Endothelial cell of umbilical vein (primary cell): Measurements from ENCODE around the gene RGS2. TPM values are rescaled to one million over a fixed set of nuclear protein-coding genes. Genes with fewer than 3 reads are reported as not detected.
A peak's percentile ranks its signal among the peaks of the same experiment; 100 is the strongest.

Experiments used
- BruUV-seq: library from RNA; stranded (reverse); fragments of 400-500 nt; replicated peaks from 2 replicates; lab custom pipeline; 2021; lab: Mats Ljungman, UMichigan
- CTCF ChIA-PET: fragments of 300-600, 350-600 bp; sonication (Branson Sonifier 250); formaldehyde crosslinking; loops from one replicate; lab custom pipeline; 2021; ENCODE audit warnings: antibody characterized with exemption, inconsistent platforms; lab: Charles Lee
- POLR2A ChIA-PET: fragments of 300-600, 350-600 bp; sonication (Branson Sonifier 250); formaldehyde crosslinking; loops from one replicate; lab custom pipeline; 2021; ENCODE audit warnings: antibody characterized with exemption, inconsistent platforms; lab: Charles Lee
- DNase-seq: peaks from one replicate; pipeline ENCODE4 v3.0.0-alpha.2; 2011; ENCODE audit warnings: low read depth, low spot score
- FAIRE-seq: peaks from 2 replicates; lab custom pipeline; 2011; peaks lifted over from hg19 to GRCh38; lab: Jason Lieb, UNC
- H2AFZ ChIP-seq: 2 replicates; pipeline ENCODE4 v1.6.0; 2012; ENCODE audit warnings: low read depth, low read length, control low read depth, inconsistent platforms
- H3K27ac ChIP-seq: 2 replicates; pipeline ENCODE4 v1.5.1; 2011; ENCODE audit warnings: low read depth, mild to moderate bottlenecking, control low read depth, low read length, moderate library complexity; ENCODE audit not compliant: insufficient read depth
- H3K27me3 ChIP-seq, 2 experiments: 2 replicates each; pipeline versions ENCODE4 v1.6.0 to v1.6.1; 2011; ENCODE audit warnings: low read length in 2 of 2, mixed read lengths in 1 of 2; ENCODE audit not compliant: control insufficient read depth in 2 of 2, insufficient read depth in 2 of 2
- H3K36me3 ChIP-seq, 2 experiments: 2 replicates in 1 of 2; 3 replicates in 1 of 2; pipeline ENCODE4 v1.5.1; 2011; ENCODE audit warnings: low read length in 2 of 2, mild to moderate bottlenecking in 1 of 2, moderate library complexity in 1 of 2; ENCODE audit not compliant: control insufficient read depth in 2 of 2, insufficient read depth in 2 of 2; ENCODE audit errors: extremely low read depth in 1 of 2
- H3K4me1 ChIP-seq: 3 replicates; pipeline ENCODE4 v1.5.1; 2011; ENCODE audit warnings: mild to moderate bottlenecking, low read length; ENCODE audit not compliant: control insufficient read depth, insufficient read depth; ENCODE audit errors: extremely low read depth
- H3K4me2 ChIP-seq: 2 replicates; pipeline ENCODE4 v1.6.1; 2011; ENCODE audit warnings: low read length, control low read depth, mixed read lengths; ENCODE audit not compliant: insufficient read depth
- H3K4me3 ChIP-seq, 3 experiments: fragments of 200-600 bp in 1 of 3; sonication (generic), shearing (Covaris generic) in 1 of 3; replicated peaks in 1 of 3; 2 replicates each; pipeline ENCODE4 v1.5.1; 2011 to 2016; ENCODE audit warnings: control low read depth in 3 of 3, low read length in 3 of 3, mild to moderate bottlenecking in 2 of 3, inconsistent platforms in 1 of 3, low read depth in 1 of 3, moderate library complexity in 1 of 3; ENCODE audit not compliant: insufficient read depth in 1 of 3
- H3K79me2 ChIP-seq: 2 replicates; pipeline ENCODE4 v1.6.0; 2012; ENCODE audit warnings: low read length, inconsistent platforms; ENCODE audit not compliant: control insufficient read depth, insufficient read depth
- H3K9ac ChIP-seq: replicated peaks from 2 replicates; pipeline ENCODE3; 2011; ENCODE audit warnings: low read length, control low read depth; ENCODE audit not compliant: insufficient read depth; ENCODE audit errors: extremely low read depth
- H3K9me1 ChIP-seq: replicated peaks from 3 replicates; pipeline ENCODE4 v1.6.0; 2011; ENCODE audit warnings: mild to moderate bottlenecking, low read length; ENCODE audit not compliant: control insufficient read depth, insufficient read depth; ENCODE audit errors: extremely low read depth
- H3K9me3 ChIP-seq: replicated peaks from 2 replicates; pipeline ENCODE4 v1.5.1; 2012; ENCODE audit warnings: low read length, inconsistent platforms; ENCODE audit not compliant: control insufficient read depth, insufficient read depth
- H4K20me1 ChIP-seq: replicated peaks from 2 replicates; pipeline ENCODE3; 2011; ENCODE audit warnings: mild to moderate bottlenecking, low read length; ENCODE audit not compliant: control insufficient read depth, insufficient read depth; ENCODE audit errors: extremely low read depth
- CTCF ChIP-seq, 2 donors: IDR thresholded peaks; 1 replicate in 1 of 2; 2 replicates in 1 of 2; pipeline ENCODE4 v1.5.1; 2011; ENCODE audit warnings: low read length in 2 of 2, mild to moderate bottlenecking in 2 of 2, moderate library complexity in 2 of 2, control low read depth in 1 of 2, inconsistent platforms in 1 of 2, low read depth in 1 of 2; ENCODE audit not compliant: insufficient read depth in 1 of 2; ENCODE audit errors: extremely low read depth in 1 of 2
- EZH2 ChIP-seq: IDR thresholded peaks from 2 replicates; pipeline ENCODE4 v1.6.1; 2012; ENCODE audit warnings: borderline replicate concordance, low read depth, mild to moderate bottlenecking, moderate library complexity, low read length, inconsistent platforms; ENCODE audit not compliant: severe bottlenecking
- FOS ChIP-seq: IDR thresholded peaks from 2 replicates; pipeline ENCODE4 v1.6.1; 2011; ENCODE audit warnings: mild to moderate bottlenecking, low read length, moderate library complexity, borderline replicate concordance; ENCODE audit not compliant: insufficient read depth
- GATA2 ChIP-seq: IDR thresholded peaks from 2 replicates; pipeline ENCODE4 v1.7.0; 2011; ENCODE audit warnings: low read depth, mild to moderate bottlenecking, moderate library complexity, mixed read lengths, low read length; ENCODE audit not compliant: insufficient read length, insufficient read depth
- JUN ChIP-seq: IDR thresholded peaks from 2 replicates; pipeline ENCODE4 v1.6.1; 2011; ENCODE audit warnings: borderline replicate concordance, low read depth; ENCODE audit not compliant: insufficient read length, insufficient read depth
- MAX ChIP-seq: IDR thresholded peaks from 2 replicates; pipeline ENCODE4 v1.6.1; 2011; ENCODE audit not compliant: insufficient read depth, insufficient read length
- MYC ChIP-seq: IDR thresholded peaks from one replicate; pipeline ENCODE4 v1.6.1; 2011; ENCODE audit warnings: mild to moderate bottlenecking, low read depth, low read length
- POLR2AphosphoS5 ChIP-seq: IDR thresholded peaks from 2 replicates; pipeline ENCODE4 v1.6.1; 2012; ENCODE audit warnings: low read depth, mild to moderate bottlenecking, control low read depth, low read length, moderate library complexity; ENCODE audit not compliant: insufficient read depth
- dilution Hi-C: fragments of 300-500 bp; cut with MboI; formaldehyde crosslinking; loops from one replicate; pipeline ENCODE4 v1.15.0; 2019; ENCODE audit warnings: low sequenced_read_pairs; ENCODE audit not compliant: extremely low pct_ligation_motif_present
- intact Hi-C: fragments of 100-400 bp; cut with micrococcal nuclease; formaldehyde crosslinking; loops from one replicate; pipeline ENCODE4 v1.10.0; 2022
- polyA plus RNA-seq, 4 experiments: library from polyadenylated mRNA; depleted of rRNA in 3 of 4; stranded (reverse) in 3 of 4; unstranded in 1 of 4; fragments of >200 nt; gene quantifications; 2 replicates each; pipeline versions ENCODE4 v1.2.1 to v1.2.3, GENCODE V29; 2011 to 2012; ENCODE audit warnings: missing spikeins in 1 of 4
- total RNA-seq: library from RNA; stranded (reverse); gene quantifications from 2 replicates; pipeline ENCODE4 v1.2.3, GENCODE V29; 2021

RGS2 gene
- total and polyA plus RNA-seq, 2 donors (not counting 3 experiments of a cell fraction or from before 2014, with no cell fraction given): 6.1 to 9.1 TPM

GRCh38 chr1:192824511-192824910 lies 15.7 kb downstream of the RGS2 start:
- dilution Hi-C loops: loop anchor here (25.0 kb wide), 2 partner anchors 188 to 337 kb away; no protein-coding TSS in a partner anchor
- no peak overlapping the region for H3K27ac ChIP-seq
- intact Hi-C loops: no loop called here
- CTCF ChIA-PET: interaction anchor here (0.9 kb wide), 1 partner anchor 17 kb away, joined by 3 read pairs; no protein-coding TSS in a partner anchor
- H3K27me3 ChIP-seq: no peaks in the 10 kb centered on the region
- H3K4me2 ChIP-seq: no peak overlapping the region
- TF ChIP-seq MAX: no peak
- TF ChIP-seq JUN: no peak
- BruUV-seq: no TSS peak
- peaks cover 22% of the 10 kb centered on the region for H3K4me1 ChIP-seq
- no peaks in the 10 kb centered on the region for H3K9me1 ChIP-seq
- H3K9me3 ChIP-seq: no peaks in the 10 kb centered on the region
- H3K79me2 ChIP-seq: no peaks in the 10 kb centered on the region
- peak; percentile 21 for DNase-seq
- H2AFZ ChIP-seq: no peak overlapping the region
- no peak overlapping the region for H3K9ac ChIP-seq
- no peaks in the 10 kb centered on the region for H3K36me3 ChIP-seq
- POLR2A ChIA-PET: no interaction called here
- H4K20me1 ChIP-seq: no peaks in the 10 kb centered on the region
- FAIRE-seq: no peak
- H3K4me3 ChIP-seq: no peak overlapping the region

GRCh38 chr1:192826791-192827546 lies 18.1 kb downstream of the RGS2 start:
- BruUV-seq: no TSS peak
- no peaks in the 10 kb centered on the region for H3K27me3 ChIP-seq
- DNase-seq: peak; percentile 85
- no peak overlapping the region for H3K4me3 ChIP-seq
- no peaks in the 10 kb centered on the region for H3K9me3 ChIP-seq
- H3K9me1 ChIP-seq: no peaks in the 10 kb centered on the region
- TF ChIP-seq MYC (no peak), JUN (peak; percentile 66), CTCF (IDR thresholded peaks at IDR 0.05; ENCODE audit: extremely low read depth in 1 of 2, insufficient read depth in 1 of 2, low read depth in 1 of 2, low read length in 2 of 2) (no peak), GATA2 (peak; percentile 76), POLR2AphosphoS5 (no peak), EZH2 (no peak), FOS (peak; percentile 52)
- H3K9ac ChIP-seq: no peak overlapping the region
- POLR2A ChIA-PET: no interaction called here
- H3K4me1 ChIP-seq: peaks cover 22% of the 10 kb centered on the region
- intact Hi-C loops: loop anchor here (1.0 to 5.0 kb wide), 4 partner anchors 15 to 125 kb away; no protein-coding TSS in a partner anchor
- H3K27ac ChIP-seq: peak overlapping the region; percentile 56
- no peaks in the 10 kb centered on the region for H3K36me3 ChIP-seq
- H3K79me2 ChIP-seq: no peaks in the 10 kb centered on the region
- peak overlapping the region; percentile 28 for H3K4me2 ChIP-seq
- dilution Hi-C loops: no loop called here
- no peak overlapping the region for H2AFZ ChIP-seq
- FAIRE-seq: peak; percentile 37
- CTCF ChIA-PET: interaction anchor here (0.9 to 1.2 kb wide), 3 partner anchors 19 to 352 kb away, joined by 3 to 7 read pairs (median 3); no protein-coding TSS in a partner anchor
- no peaks in the 10 kb centered on the region for H4K20me1 ChIP-seq
